ENCODE results near the gene TYK2.

DNA sequence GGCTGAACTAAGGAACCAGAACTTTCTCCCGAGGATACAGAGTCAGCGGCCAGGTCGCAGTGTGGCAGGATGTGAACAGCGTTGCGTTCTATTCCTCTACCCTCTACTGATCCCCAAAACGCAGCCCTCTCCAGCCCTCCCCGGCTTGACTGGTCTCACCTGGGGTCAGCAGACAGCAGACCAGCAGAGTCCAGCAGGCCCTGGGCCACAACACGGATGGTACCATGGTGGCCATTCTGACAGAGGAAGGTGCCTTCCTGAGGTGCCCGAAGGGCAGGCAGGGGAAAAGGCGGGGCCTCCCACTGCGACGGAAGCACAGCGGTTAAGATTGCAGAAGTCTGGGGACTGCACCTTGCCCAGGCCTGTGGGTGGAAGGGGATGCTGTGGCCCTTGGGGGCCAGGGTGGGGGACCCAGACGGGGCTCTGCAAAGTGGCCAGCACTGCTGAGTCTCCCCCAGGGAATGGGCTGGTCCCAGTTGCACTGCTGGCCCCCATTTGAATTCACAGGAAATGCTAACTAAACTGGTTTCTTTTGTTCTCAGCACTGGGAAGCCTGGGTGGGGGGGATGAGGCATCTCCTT is 40.9 kb downstream of the TYK2 start, which contains the start of gene ICAM3:
- no peak for TF ChIP-seq POLR2A (IDR thresholded peaks at IDR 0.05)
- TF ChIP-seq, protein P1, sequence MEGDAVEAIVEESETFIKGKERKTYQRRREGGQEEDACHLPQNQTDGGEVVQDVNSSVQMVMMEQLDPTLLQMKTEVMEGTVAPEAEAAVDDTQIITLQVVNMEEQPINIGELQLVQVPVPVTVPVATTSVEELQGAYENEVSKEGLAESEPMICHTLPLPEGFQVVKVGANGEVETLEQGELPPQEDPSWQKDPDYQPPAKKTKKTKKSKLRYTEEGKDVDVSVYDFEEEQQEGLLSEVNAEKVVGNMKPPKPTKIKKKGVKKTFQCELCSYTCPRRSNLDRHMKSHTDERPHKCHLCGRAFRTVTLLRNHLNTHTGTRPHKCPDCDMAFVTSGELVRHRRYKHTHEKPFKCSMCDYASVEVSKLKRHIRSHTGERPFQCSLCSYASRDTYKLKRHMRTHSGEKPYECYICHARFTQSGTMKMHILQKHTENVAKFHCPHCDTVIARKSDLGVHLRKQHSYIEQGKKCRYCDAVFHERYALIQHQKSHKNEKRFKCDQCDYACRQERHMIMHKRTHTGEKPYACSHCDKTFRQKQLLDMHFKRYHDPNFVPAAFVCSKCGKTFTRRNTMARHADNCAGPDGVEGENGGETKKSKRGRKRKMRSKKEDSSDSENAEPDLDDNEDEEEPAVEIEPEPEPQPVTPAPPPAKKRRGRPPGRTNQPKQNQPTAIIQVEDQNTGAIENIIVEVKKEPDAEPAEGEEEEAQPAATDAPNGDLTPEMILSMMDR (IDR thresholded peaks at IDR 0.05) = no peak
- no peak for TF ChIP-seq EP300 (IDR thresholded peaks at IDR 0.05)

Measured in suprapubic skin (tissue), 3 donors.